Subcutaneous abdominal adipose tissue (tissue), 5 donors: Measurements from ENCODE around the gene GPSM1.

Experiments used
- H3K27ac ChIP-seq: one replicate; pipeline ENCODE4 v1.7.0; 2013; ENCODE audit warnings: low read depth, mild to moderate bottlenecking, inconsistent platforms, low read length, moderate library complexity
- H3K27me3 ChIP-seq, 5 donors: one replicate each; pipeline ENCODE4 v1.7.0; 2013; ENCODE audit warnings: low read length in 5 of 5, inconsistent platforms in 1 of 5; ENCODE audit not compliant: control insufficient read depth in 5 of 5, insufficient read depth in 4 of 5
- H3K36me3 ChIP-seq, 5 donors: one replicate each; pipeline ENCODE4 v1.7.0; 2013; ENCODE audit warnings: low read length in 5 of 5; ENCODE audit not compliant: control insufficient read depth in 5 of 5, insufficient read depth in 5 of 5
- H3K4me1 ChIP-seq, 5 donors: one replicate each; pipeline ENCODE4 v1.7.0; 2013; ENCODE audit warnings: low read length in 5 of 5, mild to moderate bottlenecking in 3 of 5, moderate library complexity in 1 of 5; ENCODE audit not compliant: control insufficient read depth in 5 of 5, insufficient read depth in 5 of 5
- H3K4me3 ChIP-seq, 5 donors: one replicate each; pipeline ENCODE4 v1.7.0; 2013; ENCODE audit warnings: low read length in 5 of 5, low read depth in 1 of 5
- H3K9ac ChIP-seq, 5 donors: one replicate each; pipeline ENCODE4 v1.7.0; 2013; ENCODE audit warnings: low read length in 5 of 5, mild to moderate bottlenecking in 4 of 5, moderate library complexity in 3 of 5
- H3K9me3 ChIP-seq, 5 donors: one replicate each; pipeline ENCODE4 v1.7.0; 2013; ENCODE audit warnings: low read length in 5 of 5; ENCODE audit not compliant: control insufficient read depth in 5 of 5
- donor health status: healthy.
- donor health status: healthy.
- donor health status: healthy.
- donor health status: healthy.
- donor health status: healthy.

The GPSM1 gene

DNA sequence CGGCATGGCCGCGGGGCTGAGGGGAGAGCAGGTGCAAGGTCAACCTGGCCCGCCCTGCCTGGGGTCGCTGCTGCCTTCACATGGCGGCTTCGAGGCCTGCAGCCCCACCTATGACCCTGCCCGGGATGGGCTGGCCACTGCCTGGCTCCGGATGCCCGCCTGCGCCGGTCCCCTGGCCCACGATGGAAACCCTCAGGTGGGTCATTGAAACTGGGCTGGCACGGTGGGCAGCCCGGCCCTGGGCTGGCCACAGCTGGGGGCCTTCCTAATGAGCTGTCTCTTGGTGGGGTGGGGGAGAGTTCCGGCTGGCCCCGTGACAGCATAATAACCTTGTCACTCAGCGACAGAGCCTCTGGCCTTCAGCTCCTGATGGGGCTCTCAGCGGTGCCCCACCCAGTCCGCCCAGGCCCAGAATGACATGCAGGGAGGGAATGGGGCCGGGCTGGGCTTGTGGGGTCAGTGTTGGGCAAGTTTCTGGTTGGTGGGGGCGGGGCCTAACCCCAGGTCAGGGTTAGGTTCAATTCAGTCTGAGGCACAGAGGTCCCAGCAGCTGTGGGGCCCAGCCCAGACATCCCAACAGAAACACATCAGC is 23.4 kb upstream of the GPSM1 start, which contains the start of gene CCDC187:
CCDC187 (minus strand) TSS at position 270 of the 592 bp plus-strand sequence; CDS start at position 6, 264 bp downstream.
- Histone ChIP-seq H3K9me3 (no peaks in the 10 kb centered on the region), H3K36me3 (no peaks in the 10 kb centered on the region), H3K4me3 (no peak within 1 kb of the TSS), H3K27ac (no peak within 1 kb of the TSS), H3K4me1 (no peaks in the 10 kb centered on the region), H3K27me3 (peaks cover 0 to 48% (median 32%) of the 10 kb centered on the region in 5 donors), H3K9ac (no peak within 1 kb of the TSS)

DNA sequence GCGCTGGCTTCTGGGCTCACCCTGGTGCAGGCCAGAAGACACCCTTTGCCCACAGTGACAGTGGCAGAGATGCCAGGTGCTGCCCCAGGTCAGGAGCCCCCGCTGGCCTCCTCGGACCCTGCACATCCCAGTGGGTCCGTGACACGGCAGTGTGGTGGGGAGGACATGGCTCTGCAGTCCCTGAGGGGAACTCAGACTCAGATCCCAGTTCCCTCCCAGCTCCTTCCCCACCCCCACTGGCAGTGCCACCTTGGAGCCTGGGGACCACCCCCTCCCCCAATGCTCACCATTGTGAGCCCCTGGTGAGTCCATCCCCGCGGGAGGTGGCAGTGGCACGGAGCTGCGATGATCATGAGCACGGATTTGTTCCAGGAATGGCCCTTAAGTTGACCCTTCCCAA is 22.9 kb upstream of the GPSM1 start:
- Histone ChIP-seq H3K9ac (no peak overlapping the region), H3K36me3 (no peaks in the 10 kb centered on the region), H3K4me1 (no peaks in the 10 kb centered on the region), H3K27me3 (peaks cover 0 to 53% (median 32%) of the 10 kb centered on the region in 5 donors), H3K27ac (no peak overlapping the region), H3K9me3 (no peaks in the 10 kb centered on the region), H3K4me3 (no peak overlapping the region)

DNA sequence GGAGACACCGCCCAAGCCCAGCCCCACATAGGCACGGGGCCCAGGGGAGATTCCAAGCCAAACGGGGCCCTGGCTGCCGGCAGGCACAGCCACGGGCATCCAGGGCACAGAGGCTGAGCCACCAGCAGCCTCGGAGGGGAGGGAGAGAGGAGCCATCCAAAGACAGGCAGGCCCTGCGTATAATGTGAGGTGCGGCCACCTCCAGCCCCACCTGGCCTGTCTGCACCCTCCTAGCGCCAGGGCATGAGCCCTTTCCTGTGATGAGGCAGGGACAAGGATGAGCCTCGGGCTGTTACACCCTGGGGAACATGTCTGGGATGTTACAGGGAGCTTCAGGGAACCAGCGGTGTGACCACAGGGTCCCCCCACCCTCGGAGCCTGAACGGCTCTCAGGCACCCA is 22.4 kb upstream of the GPSM1 start:
- Histone ChIP-seq H3K27me3 (peaks cover 0 to 55% (median 38%) of the 10 kb centered on the region in 5 donors), H3K9ac (no peak overlapping the region), H3K27ac (no peak overlapping the region), H3K36me3 (no peaks in the 10 kb centered on the region), H3K9me3 (no peaks in the 10 kb centered on the region), H3K4me1 (no peaks in the 10 kb centered on the region), H3K4me3 (no peak overlapping the region)

DNA sequence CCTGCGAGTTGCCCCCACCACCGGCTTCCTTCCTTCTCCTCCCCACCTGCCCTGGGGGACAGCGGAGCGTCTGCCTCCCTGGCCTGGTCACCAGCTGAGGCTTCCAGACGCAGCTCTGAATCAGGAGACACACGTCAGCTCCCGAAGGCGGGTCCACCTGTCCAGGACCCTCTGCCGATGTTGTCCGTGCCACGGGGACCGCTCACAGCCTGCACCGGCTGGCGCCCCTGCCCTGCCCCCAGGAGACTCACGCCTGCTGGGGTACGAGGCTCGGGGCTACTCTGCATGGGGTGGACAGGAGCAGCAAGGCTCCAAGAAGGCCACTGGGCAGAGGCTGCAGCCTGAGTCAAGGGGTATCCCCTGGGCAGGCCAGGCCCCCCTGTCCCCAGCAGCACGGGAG is 21.5 kb upstream of the GPSM1 start:
- H3K4me3 ChIP-seq, result no peak overlapping the region
- no peak overlapping the region for H3K9ac ChIP-seq
- H3K4me1 ChIP-seq, result no peaks in the 10 kb centered on the region
- H3K27me3 ChIP-seq, result peaks cover 2 to 61% (median 46%) of the 10 kb centered on the region in 5 donors
- H3K9me3 ChIP-seq, result no peaks in the 10 kb centered on the region
- no peak overlapping the region for H3K27ac ChIP-seq
- no peaks in the 10 kb centered on the region for H3K36me3 ChIP-seq

DNA sequence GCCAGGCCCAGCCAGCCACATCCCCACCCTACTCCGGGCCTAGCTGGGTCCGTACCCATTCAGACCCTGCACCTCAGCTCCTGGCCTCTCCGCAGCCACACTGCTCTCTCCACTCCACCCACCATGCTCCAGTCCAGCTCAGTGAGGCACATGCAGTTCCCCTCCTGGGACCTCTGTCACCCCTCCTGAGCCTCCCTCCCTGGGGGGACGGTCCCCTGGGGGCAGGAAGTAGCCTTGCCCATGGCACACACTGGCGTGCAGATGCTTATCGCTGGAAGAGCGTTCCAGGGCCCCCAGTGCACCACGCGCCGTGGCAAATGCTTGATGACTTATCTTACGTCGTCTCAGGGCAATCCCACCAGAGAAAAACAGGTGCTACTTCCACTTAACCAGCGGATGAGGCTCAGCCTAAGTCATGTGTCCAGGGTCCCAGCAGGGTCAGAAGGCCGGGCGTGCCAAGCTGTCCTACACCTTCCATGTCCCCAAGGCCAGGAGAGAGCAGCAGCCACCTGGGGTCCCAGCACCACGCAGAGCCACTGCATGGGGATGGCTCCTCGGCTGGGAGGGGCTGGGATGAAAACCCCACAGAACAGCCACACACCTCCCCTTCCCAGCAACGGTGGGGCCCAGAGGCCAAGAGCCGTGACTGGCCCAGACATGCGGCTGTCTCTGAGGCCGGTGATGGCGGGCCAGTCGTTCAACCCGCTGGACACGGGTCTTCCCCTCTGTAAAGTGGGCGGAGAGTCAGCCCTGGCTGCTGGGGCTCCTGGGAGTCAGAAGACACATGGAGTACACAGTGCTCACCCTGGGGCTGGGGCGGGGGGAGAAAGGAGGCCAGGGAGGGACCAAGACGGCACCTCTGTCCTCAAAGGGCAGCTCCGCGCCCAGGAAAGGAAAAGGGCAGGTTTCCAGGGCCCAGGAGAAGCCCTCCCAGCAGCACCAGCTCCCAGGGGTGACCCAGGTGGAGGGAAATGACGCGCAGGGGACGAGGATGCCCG is 20.8 kb upstream of the GPSM1 start:
- no peak overlapping the region for H3K27ac ChIP-seq
- no peak overlapping the region for H3K4me3 ChIP-seq
- no peak overlapping the region for H3K9ac ChIP-seq
- no peaks in the 10 kb centered on the region for H3K4me1 ChIP-seq
- H3K9me3 ChIP-seq, result no peaks in the 10 kb centered on the region
- no peaks in the 10 kb centered on the region for H3K36me3 ChIP-seq
- H3K27me3 ChIP-seq, result peaks cover 7 to 68% (median 53%) of the 10 kb centered on the region in 5 donors

DNA sequence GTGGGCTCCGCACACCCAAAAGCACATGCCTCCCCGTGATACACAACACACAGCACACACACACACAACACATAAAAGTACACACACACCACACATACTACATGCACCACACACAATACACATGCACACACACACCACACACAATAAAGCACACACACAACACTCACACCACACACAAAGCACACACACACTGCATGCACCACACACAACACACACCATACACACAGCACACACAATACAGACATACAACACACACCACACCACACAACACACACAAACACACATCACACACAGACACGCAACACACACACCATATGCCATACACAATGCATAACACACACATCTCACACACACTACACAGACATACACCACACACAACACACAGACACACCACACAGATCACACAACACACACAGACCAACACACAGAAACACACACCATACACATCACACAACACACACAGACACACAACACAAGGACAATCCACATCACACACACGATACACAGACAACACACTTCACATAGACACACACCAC is 20.1 kb upstream of the GPSM1 start:
- Histone ChIP-seq H3K36me3 (no peaks in the 10 kb centered on the region), H3K9ac (no peak overlapping the region), H3K27ac (no peak overlapping the region), H3K9me3 (no peaks in the 10 kb centered on the region), H3K4me1 (no peaks in the 10 kb centered on the region), H3K27me3 (peaks cover 7 to 73% (median 58%) of the 10 kb centered on the region in 5 donors), H3K4me3 (no peak overlapping the region)

DNA sequence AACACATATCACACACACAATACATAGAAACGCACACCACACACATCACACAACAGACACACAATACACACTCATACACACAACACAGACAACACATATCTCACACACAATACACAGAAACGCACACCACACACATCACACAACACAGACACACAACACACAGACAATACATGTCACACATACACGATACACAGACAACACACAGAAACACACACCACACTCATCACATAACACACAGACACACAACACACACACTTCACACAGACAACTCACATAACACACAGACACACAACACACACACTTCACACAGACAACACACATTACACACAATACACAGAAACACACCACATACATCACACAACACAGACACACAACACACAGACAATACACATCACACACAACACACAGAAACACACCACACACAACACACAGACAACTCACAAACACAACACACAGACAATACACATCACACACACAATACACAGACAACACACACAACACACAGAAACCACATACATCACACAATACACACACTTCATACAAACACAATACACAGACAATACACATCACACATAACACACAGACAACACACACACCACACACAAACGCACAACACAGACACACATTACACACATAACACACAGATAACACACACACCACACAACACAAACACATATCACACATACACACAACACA is 19.2 kb upstream of the GPSM1 start:
- no peaks in the 10 kb centered on the region for H3K36me3 ChIP-seq
- H3K9ac ChIP-seq, result no peak overlapping the region
- H3K9me3 ChIP-seq, result no peaks in the 10 kb centered on the region
- no peaks in the 10 kb centered on the region for H3K4me1 ChIP-seq
- H3K4me3 ChIP-seq, result no peak overlapping the region
- peaks cover 7 to 73% (median 55%) of the 10 kb centered on the region in 5 donors for H3K27me3 ChIP-seq
- no peak overlapping the region for H3K27ac ChIP-seq

DNA sequence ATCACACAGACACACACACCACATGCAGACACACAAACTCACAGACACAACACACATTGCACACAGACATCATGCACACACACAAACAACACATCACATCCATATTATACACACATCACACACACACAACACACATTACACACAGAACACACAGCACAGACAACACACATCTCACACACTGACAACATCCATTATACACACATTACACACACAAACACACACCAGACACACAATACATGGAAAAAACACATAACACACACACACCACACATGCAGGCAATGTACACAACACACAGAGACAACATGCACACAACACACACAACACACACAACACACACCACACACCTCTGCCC is 18.7 kb upstream of the GPSM1 start:
- H3K27me3 ChIP-seq, result peaks cover 7 to 73% (median 52%) of the 10 kb centered on the region in 5 donors
- H3K9me3 ChIP-seq, result no peaks in the 10 kb centered on the region
- no peaks in the 10 kb centered on the region for H3K36me3 ChIP-seq
- H3K27ac ChIP-seq, result no peak overlapping the region
- H3K4me3 ChIP-seq, result no peak overlapping the region
- no peaks in the 10 kb centered on the region for H3K4me1 ChIP-seq
- H3K9ac ChIP-seq, result no peak overlapping the region

DNA sequence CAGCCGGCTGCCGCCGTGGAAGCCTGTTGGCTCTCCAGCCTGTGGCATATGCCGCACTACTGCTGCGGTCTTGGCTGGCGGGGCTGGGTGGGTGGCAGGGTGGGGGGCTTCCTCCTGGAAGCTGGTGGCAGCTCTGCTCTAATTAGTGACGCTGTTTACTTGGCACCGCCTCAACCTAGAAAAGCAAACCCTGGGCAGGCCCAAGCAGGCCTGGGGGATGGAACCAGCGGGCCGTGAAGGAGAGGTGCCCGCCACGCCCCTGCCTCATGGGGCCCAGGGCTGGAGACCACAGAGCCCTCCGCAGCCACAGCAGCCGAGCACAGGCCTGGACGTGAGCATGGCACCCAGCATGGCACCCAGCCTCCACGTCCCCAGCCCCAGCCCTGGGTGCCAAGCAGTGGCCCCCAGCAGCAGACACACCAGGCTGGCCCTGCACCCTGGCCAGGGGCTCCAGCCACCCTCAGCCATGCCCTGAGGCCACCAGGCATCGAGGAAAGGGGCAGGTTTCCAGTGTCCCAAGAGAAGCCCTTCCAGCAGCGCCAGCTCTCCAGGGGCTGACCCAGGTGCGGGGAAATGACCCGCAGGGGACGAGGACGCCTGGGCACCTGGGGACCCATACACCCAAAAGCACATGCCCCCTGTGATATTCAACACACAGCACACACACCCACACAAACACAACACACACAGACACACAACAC is 18.1 kb upstream of the GPSM1 start:
- H3K4me1 ChIP-seq, result no peaks in the 10 kb centered on the region
- no peak overlapping the region for H3K27ac ChIP-seq
- H3K9ac ChIP-seq, result no peak overlapping the region
- H3K9me3 ChIP-seq, result peaks cover 0 to under 1% (median 0%) of the 10 kb centered on the region in 5 donors
- peaks cover 7 to 72% (median 52%) of the 10 kb centered on the region in 5 donors for H3K27me3 ChIP-seq
- H3K36me3 ChIP-seq, result no peaks in the 10 kb centered on the region
- no peak overlapping the region for H3K4me3 ChIP-seq
